Mucosa of descending colon (tissue), 3 donors: ENCODE results near the gene RARA. TPM values are rescaled to one million over a fixed set of nuclear protein-coding genes. Genes with fewer than 3 reads are reported as not detected.

Experiments
- ATAC-seq: fragments of 200-7000 bp; cut with Tn5 transposase; one replicate; pipeline ENCODE4 v1.9.1; 2020; ENCODE audit warnings: mild to moderate bottlenecking, moderate library complexity
- DNase-seq, 3 donors: peaks; one replicate each; pipeline ENCODE4 v3.0.0-alpha.2; 2020
- H3K36me3 ChIP-seq: fragments of 200-600 bp; one replicate; pipeline ENCODE4 v1.8.0; 2021; ENCODE audit warnings: low read depth, mild to moderate bottlenecking
- H3K4me1 ChIP-seq: fragments of 200-600 bp; one replicate; pipeline ENCODE4 v1.8.0; 2021; ENCODE audit warnings: low read depth, mild to moderate bottlenecking
- H3K4me3 ChIP-seq: fragments of 200-600 bp; one replicate; pipeline ENCODE4 v1.8.0; 2021; ENCODE audit warnings: mild to moderate bottlenecking
- H3K9me3 ChIP-seq: fragments of 200-600 bp; one replicate; pipeline ENCODE4 v1.8.0; 2021; ENCODE audit warnings: mild to moderate bottlenecking
- intact Hi-C, 2 donors: fragments of 100-400 bp; cut with DNase I in 1 of 2; cut with micrococcal nuclease in 1 of 2; formaldehyde crosslinking; loops; one replicate each; pipeline versions ENCODE4 v1.11.0 to v1.11.1; 2022; cut with DNase I, micrococcal nuclease
- total RNA-seq, 3 donors: library from RNA; stranded (reverse); fragmentation: NEBNext Ultra II Directional in 2 of 3; extraction: Animal tissue kit (Norgen Biotek cat#: 25700) in 2 of 3; gene quantifications; one replicate each; pipeline versions ENCODE4 v1.2.1 to v1.2.4, GENCODE V29; 2021 to 2023
- TF ChIP-seq, protein P1 (sequence below): fragments of 200-600 bp; IDR thresholded peaks from one replicate; pipeline ENCODE4 v1.8.0; 2022; ENCODE audit warnings: antibody characterized with exemption, mild to moderate bottlenecking
- donor health status: DM: no; HTN: no; CAD: no; lungs with moderate emphysema.
- donor health status: DM: no; HTN: no; CAD: no.
- donor health status: DM: no; HTN: yes; CAD: no.

RARA gene
- total RNA-seq, 3 donors from 2014 or later: 42.2 to 51.2 (median 49.6) TPM

- Histone ChIP-seq H3K9me3 (no peaks in the 10 kb centered on the region), H3K4me1 (peaks cover 40% of the 10 kb centered on the region), H3K4me3 (no peak overlapping the region), H3K36me3 (no peaks in the 10 kb centered on the region)
- no peak for ATAC-seq
- intact Hi-C loops: no loop called here
- DNase-seq: no peak
- TF ChIP-seq, protein P1, sequence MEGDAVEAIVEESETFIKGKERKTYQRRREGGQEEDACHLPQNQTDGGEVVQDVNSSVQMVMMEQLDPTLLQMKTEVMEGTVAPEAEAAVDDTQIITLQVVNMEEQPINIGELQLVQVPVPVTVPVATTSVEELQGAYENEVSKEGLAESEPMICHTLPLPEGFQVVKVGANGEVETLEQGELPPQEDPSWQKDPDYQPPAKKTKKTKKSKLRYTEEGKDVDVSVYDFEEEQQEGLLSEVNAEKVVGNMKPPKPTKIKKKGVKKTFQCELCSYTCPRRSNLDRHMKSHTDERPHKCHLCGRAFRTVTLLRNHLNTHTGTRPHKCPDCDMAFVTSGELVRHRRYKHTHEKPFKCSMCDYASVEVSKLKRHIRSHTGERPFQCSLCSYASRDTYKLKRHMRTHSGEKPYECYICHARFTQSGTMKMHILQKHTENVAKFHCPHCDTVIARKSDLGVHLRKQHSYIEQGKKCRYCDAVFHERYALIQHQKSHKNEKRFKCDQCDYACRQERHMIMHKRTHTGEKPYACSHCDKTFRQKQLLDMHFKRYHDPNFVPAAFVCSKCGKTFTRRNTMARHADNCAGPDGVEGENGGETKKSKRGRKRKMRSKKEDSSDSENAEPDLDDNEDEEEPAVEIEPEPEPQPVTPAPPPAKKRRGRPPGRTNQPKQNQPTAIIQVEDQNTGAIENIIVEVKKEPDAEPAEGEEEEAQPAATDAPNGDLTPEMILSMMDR: no peak
Observed at GRCh38 chr17:40338058-40338457, 29.1 kb downstream of the RARA start.

- H3K36me3 ChIP-seq: no peaks in the 10 kb centered on the region
- TF ChIP-seq, protein P1: no peak
- DNase-seq (peak in 1 of 3 donors; percentile 30), ATAC-seq (no peak)
- H3K9me3 ChIP-seq: no peaks in the 10 kb centered on the region
- no peak overlapping the region for H3K4me3 ChIP-seq
- intact Hi-C loops: no loop called here
- H3K4me1 ChIP-seq: peaks cover 41% of the 10 kb centered on the region
Observed at GRCh38 chr17:40338941-40339649, 30.1 kb downstream of the RARA start.

DNA sequence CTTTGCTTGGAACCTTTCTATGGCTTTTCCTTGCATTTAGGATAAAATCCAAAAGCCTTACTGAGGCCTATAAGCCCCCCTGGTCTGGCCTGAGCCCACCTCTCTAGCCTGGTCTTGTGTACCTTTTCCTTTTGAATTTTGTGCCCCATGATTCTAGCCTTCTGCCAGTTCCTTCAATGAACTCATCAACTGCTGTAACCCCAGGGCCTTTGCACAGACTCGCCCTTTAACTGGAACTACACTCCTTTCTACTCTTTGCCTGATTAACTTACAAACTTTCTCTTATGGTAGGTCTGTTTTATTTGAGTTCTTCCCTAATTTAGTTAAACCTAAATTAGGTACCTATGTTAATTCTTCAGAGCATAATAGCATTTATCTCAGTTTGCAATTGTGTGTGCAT lies 31.3 kb downstream of the RARA start:
- H3K9me3 ChIP-seq: no peaks in the 10 kb centered on the region
- H3K4me3 ChIP-seq: no peak overlapping the region
- TF ChIP-seq, protein P1: no peak
- DNase-seq (no peak), ATAC-seq (no peak)
- intact Hi-C loops: no loop called here
- no peaks in the 10 kb centered on the region for H3K36me3 ChIP-seq
- H3K4me1 ChIP-seq: peaks cover 40% of the 10 kb centered on the region

GRCh38 chr17:40340880-40341807 lies 32.2 kb downstream of the RARA start:
- Histone ChIP-seq H3K9me3 (no peaks in the 10 kb centered on the region), H3K36me3 (no peaks in the 10 kb centered on the region), H3K4me3 (peak overlapping the region; percentile 69), H3K4me1 (peaks cover 44% of the 10 kb centered on the region)
- TF ChIP-seq, protein P1: peak; percentile 21
- intact Hi-C loops: no loop called here
- ATAC-seq (peak; percentile 63), DNase-seq (peak; percentile 92 to 97 (median 94))

DNA sequence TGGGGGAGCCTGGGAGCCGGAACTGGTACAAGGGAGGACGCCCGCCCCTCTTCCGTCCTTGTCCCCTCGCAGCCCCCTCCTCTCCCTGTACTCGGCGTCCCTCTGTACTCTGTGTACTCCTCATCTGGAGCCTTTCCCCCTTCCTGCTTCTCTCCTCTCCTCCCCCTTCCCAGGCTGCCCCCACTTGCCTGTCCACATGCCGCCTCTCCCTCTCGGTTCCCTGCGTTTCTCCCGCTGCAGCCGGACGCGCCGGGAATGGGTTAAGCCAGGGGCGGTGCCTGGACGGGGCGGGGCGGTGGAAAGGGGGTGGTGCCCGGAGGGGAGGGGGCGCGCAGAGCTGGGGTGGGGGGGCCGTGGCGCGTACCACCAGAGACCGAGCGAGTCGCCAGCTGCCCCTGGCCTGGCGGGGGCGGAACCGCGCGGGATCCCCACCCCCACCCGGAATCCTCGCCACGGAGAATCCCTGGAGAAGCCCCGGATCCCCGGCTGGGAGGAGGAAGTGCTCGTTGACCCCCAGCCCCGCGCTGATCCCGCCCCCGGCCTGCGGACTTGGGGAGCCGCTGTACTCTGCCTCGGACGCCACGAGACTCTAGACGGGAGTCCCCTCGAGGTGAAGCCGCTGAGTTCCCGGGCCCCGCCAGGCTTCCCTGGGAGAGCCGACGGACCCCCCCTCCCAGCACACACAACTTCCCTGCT lies 33.0 kb downstream of the RARA start:
- intact Hi-C loops: no loop called here
- peaks cover 49% of the 10 kb centered on the region for H3K4me1 ChIP-seq
- TF ChIP-seq, protein P1: no peak
- DNase-seq (peak; percentile 87 to 91 (median 89)), ATAC-seq (peak; percentile 63)
- H3K4me3 ChIP-seq: peak overlapping the region; percentile 69
- no peaks in the 10 kb centered on the region for H3K9me3 ChIP-seq
- no peaks in the 10 kb centered on the region for H3K36me3 ChIP-seq
